DMS 273 (cell line): Measurements from ENCODE around the gene LRRC75B.
"Not testable (repeated sequence)": the region's sequence is repeated elsewhere in the genome, so short reads cannot be mapped to it uniquely, and the experiment has no call there.

Experiments
- DNase-seq: peaks from one replicate; lab custom pipeline; 2025; ENCODE audit not compliant: unreplicated experiment; lab: John Stamatoyannopoulos, UW

Gene LRRC75B

GRCh38 chr22:24592851-24593558 lies at the start of gene LRRC75B:
TSS of gene LRRC75B (minus strand) at chr22:24593073. CDS start at chr22:24593039, 34 bp downstream.
- DNase-seq: peak; percentile 82

- not testable (repeated sequence) for DNase-seq
Measured at GRCh38 chr22:24642307-24642706, 49.4 kb upstream of the LRRC75B start.

GRCh38 chr22:24636513-24636912 lies 43.6 kb upstream of the LRRC75B start:
- DNase-seq: not testable (repeated sequence)

GRCh38 chr22:24634776-24635389 lies 42.0 kb upstream of the LRRC75B start:
- DNase-seq: not testable (repeated sequence)

GRCh38 chr22:24633231-24634023 lies 40.6 kb upstream of the LRRC75B start:
- peak; percentile 8 for DNase-seq

GRCh38 chr22:24632642-24633041 lies 39.8 kb upstream of the LRRC75B start:
- peak; percentile 51 for DNase-seq

GRCh38 chr22:24631430-24632122 lies 38.7 kb upstream of the LRRC75B start:
- DNase-seq: not testable (repeated sequence)

- DNase-seq: not testable (repeated sequence)
Measured at GRCh38 chr22:24630812-24631427, 38.0 kb upstream of the LRRC75B start.

- DNase-seq: peak; percentile 49
Measured at GRCh38 chr22:24629069-24629468, 36.2 kb upstream of the LRRC75B start.

GRCh38 chr22:24627911-24628310 lies 35.0 kb upstream of the LRRC75B start:
- DNase-seq: not testable (repeated sequence)

- not testable (repeated sequence) for DNase-seq
Measured at GRCh38 chr22:24622596-24622995, 29.7 kb upstream of the LRRC75B start.

GRCh38 chr22:24621244-24621643 lies 28.4 kb upstream of the LRRC75B start:
- not testable (repeated sequence) for DNase-seq

GRCh38 chr22:24614794-24615193 lies 21.9 kb upstream of the LRRC75B start:
- not testable (repeated sequence) for DNase-seq

- not testable (repeated sequence) for DNase-seq
Measured at GRCh38 chr22:24609888-24610287, 17.0 kb upstream of the LRRC75B start.

GRCh38 chr22:24608327-24608726 lies 15.5 kb upstream of the LRRC75B start:
- not testable (repeated sequence) for DNase-seq

- DNase-seq: not testable (repeated sequence)
Measured at GRCh38 chr22:24607429-24607983, 14.6 kb upstream of the LRRC75B start.

GRCh38 chr22:24606340-24606739 lies 13.5 kb upstream of the LRRC75B start:
- DNase-seq: not testable (repeated sequence)

- peak; percentile 48 for DNase-seq
Measured at GRCh38 chr22:24603770-24604629, 11.1 kb upstream of the LRRC75B start.
